AG08396 (cell line): ENCODE data around the gene CD79A.
"Not testable (repeated sequence)": the region's sequence is repeated elsewhere in the genome, so short reads cannot be mapped to it uniquely, and the experiment has no call there.

ENCODE experiments used
- DNase-seq: peaks from one replicate; pipeline ENCODE4 v3.0.0; 2012; ENCODE audit warnings: low spot score, mixed read lengths

The CD79A gene

GRCh38 chr19:41905273-41906002 is 28.4 kb downstream of the CD79A start:
- DNase-seq, result no peak

GRCh38 chr19:41906271-41906670 is 29.2 kb downstream of the CD79A start:
- no peak for DNase-seq

- no peak for DNase-seq
Measured at GRCh38 chr19:41906916-41907680, 30.0 kb downstream of the CD79A start.

- no peak for DNase-seq
Measured at GRCh38 chr19:41907994-41908615, 31.0 kb downstream of the CD79A start.

GRCh38 chr19:41908724-41909464 is 31.8 kb downstream of the CD79A start:
- DNase-seq, result no peak

- no peak for DNase-seq
Measured at GRCh38 chr19:41909706-41910105, 32.6 kb downstream of the CD79A start.

GRCh38 chr19:41910240-41910991 is 33.3 kb downstream of the CD79A start:
- no peak for DNase-seq

GRCh38 chr19:41910992-41911888 is 34.2 kb downstream of the CD79A start:
- no peak for DNase-seq

GRCh38 chr19:41911889-41912731 is 35.0 kb downstream of the CD79A start:
- DNase-seq, result no peak

- DNase-seq, result no peak
Measured at GRCh38 chr19:41912899-41913537, 35.9 kb downstream of the CD79A start.

GRCh38 chr19:41913538-41914423 is 36.7 kb downstream of the CD79A start:
- DNase-seq, result no peak

GRCh38 chr19:41914424-41914834 is 37.4 kb downstream of the CD79A start:
- not testable (repeated sequence) for DNase-seq

GRCh38 chr19:41915021-41915775 is 38.1 kb downstream of the CD79A start:
- no peak for DNase-seq

- DNase-seq, result no peak
Measured at GRCh38 chr19:41915776-41916414, 38.8 kb downstream of the CD79A start.

GRCh38 chr19:41917676-41918075 is 40.6 kb downstream of the CD79A start:
- no peak for DNase-seq

GRCh38 chr19:41918095-41918494 is 41.0 kb downstream of the CD79A start:
- no peak for DNase-seq
